ENCODE data around the gene RIMS1. TPM values are rescaled to one million over a fixed set of nuclear protein-coding genes. Genes with fewer than 3 reads are reported as not detected.

RIMS1 gene
- total RNA-seq, 1 donor from 2014 or later: 5.6 TPM

DNA sequence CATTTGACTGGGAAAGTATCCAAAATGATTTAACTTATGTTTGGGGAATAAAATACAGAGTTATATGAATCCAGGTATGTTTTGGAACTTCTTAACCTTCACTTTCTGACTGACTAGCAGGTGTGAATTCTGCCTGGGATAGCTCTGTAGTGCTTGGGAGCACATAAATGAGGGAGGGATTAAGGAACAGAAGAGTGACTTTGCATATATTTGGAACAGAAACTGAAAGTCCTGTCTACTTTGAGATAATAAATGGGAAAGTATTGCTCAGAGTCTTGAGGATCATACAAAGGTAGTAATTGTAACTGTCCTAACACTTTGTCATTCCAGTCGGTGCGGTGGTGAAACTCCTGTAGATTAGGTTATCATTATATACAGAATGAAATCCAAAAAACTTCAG lies 317.6 kb downstream of the RIMS1 start:
- Mint-ChIP-seq H3K4me1 (ENCODE audit: low read depth) (peaks cover 12% of the 10 kb centered on the region), H3K27me3 (peaks cover 25% of the 10 kb centered on the region), H3K4me3 (ENCODE audit: low read depth) (no peak overlapping the region), H3K9me3 (ENCODE audit: low read depth) (no peaks in the 10 kb centered on the region), H3K27ac (no peak overlapping the region), H3K36me3 (ENCODE audit: insufficient read depth) (no peaks in the 10 kb centered on the region)
- DNase-seq (ENCODE audit: low spot score, unreplicated experiment): no peak
- TF ChIP-seq, protein P1, sequence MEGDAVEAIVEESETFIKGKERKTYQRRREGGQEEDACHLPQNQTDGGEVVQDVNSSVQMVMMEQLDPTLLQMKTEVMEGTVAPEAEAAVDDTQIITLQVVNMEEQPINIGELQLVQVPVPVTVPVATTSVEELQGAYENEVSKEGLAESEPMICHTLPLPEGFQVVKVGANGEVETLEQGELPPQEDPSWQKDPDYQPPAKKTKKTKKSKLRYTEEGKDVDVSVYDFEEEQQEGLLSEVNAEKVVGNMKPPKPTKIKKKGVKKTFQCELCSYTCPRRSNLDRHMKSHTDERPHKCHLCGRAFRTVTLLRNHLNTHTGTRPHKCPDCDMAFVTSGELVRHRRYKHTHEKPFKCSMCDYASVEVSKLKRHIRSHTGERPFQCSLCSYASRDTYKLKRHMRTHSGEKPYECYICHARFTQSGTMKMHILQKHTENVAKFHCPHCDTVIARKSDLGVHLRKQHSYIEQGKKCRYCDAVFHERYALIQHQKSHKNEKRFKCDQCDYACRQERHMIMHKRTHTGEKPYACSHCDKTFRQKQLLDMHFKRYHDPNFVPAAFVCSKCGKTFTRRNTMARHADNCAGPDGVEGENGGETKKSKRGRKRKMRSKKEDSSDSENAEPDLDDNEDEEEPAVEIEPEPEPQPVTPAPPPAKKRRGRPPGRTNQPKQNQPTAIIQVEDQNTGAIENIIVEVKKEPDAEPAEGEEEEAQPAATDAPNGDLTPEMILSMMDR (IDR thresholded peaks at IDR 0.05; ENCODE audit: unreplicated experiment): no peak

GRCh38 chr6:72205500-72205899 lies 319.1 kb downstream of the RIMS1 start:
- Mint-ChIP-seq H3K4me3 (ENCODE audit: low read depth) (no peak overlapping the region), H3K36me3 (ENCODE audit: insufficient read depth) (no peaks in the 10 kb centered on the region), H3K27ac (no peak overlapping the region), H3K27me3 (peaks cover 21% of the 10 kb centered on the region), H3K4me1 (ENCODE audit: low read depth) (peaks cover 12% of the 10 kb centered on the region), H3K9me3 (ENCODE audit: low read depth) (no peaks in the 10 kb centered on the region)
- TF ChIP-seq, protein P1 (IDR thresholded peaks at IDR 0.05; ENCODE audit: unreplicated experiment): no peak
- no peak for DNase-seq (ENCODE audit: low spot score, unreplicated experiment)

DNA sequence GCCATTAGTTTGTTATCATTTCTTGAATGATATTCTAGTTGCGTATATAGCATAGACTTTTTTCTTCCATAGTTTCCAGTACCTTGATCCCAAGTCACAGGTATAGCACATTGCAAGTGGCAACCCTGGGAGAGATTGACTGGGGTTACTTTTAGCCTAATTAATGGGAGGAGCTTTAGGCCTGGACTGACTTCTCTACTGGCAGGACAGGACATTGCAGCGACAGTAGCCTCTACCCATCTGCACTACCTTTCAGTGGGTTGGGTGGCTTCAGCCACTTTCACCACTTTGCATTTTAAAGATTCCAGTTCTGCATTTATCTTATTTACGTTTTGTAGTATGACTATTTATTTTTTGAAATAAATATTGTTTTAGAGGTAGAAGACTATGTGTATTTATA lies 320.3 kb downstream of the RIMS1 start:
- H3K27ac Mint-ChIP-seq: no peak overlapping the region
- DNase-seq (ENCODE audit: low spot score, unreplicated experiment): no peak
- H3K36me3 Mint-ChIP-seq (ENCODE audit: insufficient read depth): no peaks in the 10 kb centered on the region
- no peaks in the 10 kb centered on the region for H3K9me3 Mint-ChIP-seq (ENCODE audit: low read depth)
- H3K27me3 Mint-ChIP-seq: peaks cover 15% of the 10 kb centered on the region
- peaks cover 12% of the 10 kb centered on the region for H3K4me1 Mint-ChIP-seq (ENCODE audit: low read depth)
- TF ChIP-seq, protein P1 (IDR thresholded peaks at IDR 0.05; ENCODE audit: unreplicated experiment): no peak
- H3K4me3 Mint-ChIP-seq (ENCODE audit: low read depth): no peak overlapping the region

DNA sequence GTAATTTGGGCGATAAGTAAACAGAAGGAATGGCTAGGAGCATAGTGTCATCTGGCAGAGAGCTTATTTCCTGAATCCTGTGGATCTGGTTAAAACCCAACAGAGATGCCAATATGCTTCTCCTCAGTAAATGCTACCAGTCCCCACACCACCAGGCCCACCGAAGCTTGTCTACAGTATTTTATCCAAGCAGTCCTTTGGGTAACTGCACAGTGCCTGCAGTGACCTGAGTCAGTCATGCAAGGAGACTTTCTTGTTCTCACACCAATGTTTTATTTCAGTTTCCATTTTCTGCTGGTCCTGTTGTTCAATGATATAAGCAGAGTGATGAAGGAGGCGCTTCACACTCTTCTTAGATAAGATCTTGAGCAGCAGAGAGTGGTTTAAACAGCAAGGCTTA lies 326.3 kb downstream of the RIMS1 start:
- TF ChIP-seq, protein P1 (IDR thresholded peaks at IDR 0.05; ENCODE audit: unreplicated experiment): no peak
- H3K9me3 Mint-ChIP-seq (ENCODE audit: low read depth): no peaks in the 10 kb centered on the region
- no peaks in the 10 kb centered on the region for H3K36me3 Mint-ChIP-seq (ENCODE audit: insufficient read depth)
- peaks cover 12% of the 10 kb centered on the region for H3K4me1 Mint-ChIP-seq (ENCODE audit: low read depth)
- no peaks in the 10 kb centered on the region for H3K27me3 Mint-ChIP-seq
- DNase-seq (ENCODE audit: low spot score, unreplicated experiment): no peak
- no peak overlapping the region for H3K4me3 Mint-ChIP-seq (ENCODE audit: low read depth)
- H3K27ac Mint-ChIP-seq: no peak overlapping the region

DNA sequence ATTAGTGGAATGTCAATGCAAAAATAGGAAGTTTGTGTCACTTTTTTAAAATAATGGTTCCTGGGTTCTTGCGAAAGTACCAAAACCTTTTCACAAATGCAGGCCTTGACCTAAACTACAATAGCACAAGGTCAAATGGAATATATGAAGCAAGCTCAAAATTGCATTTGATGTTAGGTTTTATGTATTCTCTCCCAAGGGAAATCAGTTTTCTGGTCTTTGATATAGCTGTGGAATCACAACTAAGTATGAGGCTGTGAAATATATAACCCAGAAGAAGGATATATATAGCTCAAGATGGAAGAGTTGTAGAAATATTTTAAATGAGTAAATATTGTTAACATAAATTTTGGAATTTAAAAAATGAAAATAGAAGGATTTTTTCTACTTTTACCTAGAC lies 327.3 kb downstream of the RIMS1 start:
- H3K27ac Mint-ChIP-seq: no peak overlapping the region
- no peaks in the 10 kb centered on the region for H3K9me3 Mint-ChIP-seq (ENCODE audit: low read depth)
- TF ChIP-seq, protein P1 (IDR thresholded peaks at IDR 0.05; ENCODE audit: unreplicated experiment): no peak
- peaks cover 17% of the 10 kb centered on the region for H3K4me1 Mint-ChIP-seq (ENCODE audit: low read depth)
- DNase-seq (ENCODE audit: low spot score, unreplicated experiment): no peak
- H3K36me3 Mint-ChIP-seq (ENCODE audit: insufficient read depth): no peaks in the 10 kb centered on the region
- no peaks in the 10 kb centered on the region for H3K27me3 Mint-ChIP-seq
- no peak overlapping the region for H3K4me3 Mint-ChIP-seq (ENCODE audit: low read depth)
